Duodenal mucosa (tissue), 2 donors: ENCODE data around the gene MEGF8.

ENCODE experiments used
- H3K27ac ChIP-seq: one replicate; pipeline ENCODE4 v1.7.0; 2013; ENCODE audit warnings: low read depth, low read length
- H3K27me3 ChIP-seq, 2 donors: one replicate each; pipeline ENCODE4 v1.7.0; 2013; ENCODE audit warnings: low read length in 2 of 2, control low read depth in 1 of 2; ENCODE audit not compliant: insufficient read depth in 2 of 2, control insufficient read depth in 1 of 2
- H3K36me3 ChIP-seq, 2 donors: one replicate each; pipeline ENCODE4 v1.7.0; 2013; ENCODE audit warnings: low read length in 2 of 2, control low read depth in 1 of 2; ENCODE audit not compliant: insufficient read depth in 2 of 2, control insufficient read depth in 1 of 2
- H3K4me1 ChIP-seq, 2 donors: one replicate each; pipeline ENCODE4 v1.7.0; 2013; ENCODE audit warnings: low read length in 2 of 2, control low read depth in 1 of 2; ENCODE audit not compliant: insufficient read depth in 2 of 2, control insufficient read depth in 1 of 2
- H3K4me3 ChIP-seq, 2 donors: one replicate each; pipeline ENCODE4 v1.7.0; 2013; ENCODE audit warnings: low read length in 2 of 2, low read depth in 1 of 2
- H3K9ac ChIP-seq, 2 donors: one replicate each; pipeline ENCODE4 v1.7.0; 2013; ENCODE audit warnings: low read length in 2 of 2, low read depth in 1 of 2
- H3K9me3 ChIP-seq, 2 donors: one replicate each; pipeline ENCODE4 v1.7.0; 2013; ENCODE audit warnings: low read length in 2 of 2, control low read depth in 1 of 2; ENCODE audit not compliant: control insufficient read depth in 1 of 2

MEGF8 gene

DNA sequence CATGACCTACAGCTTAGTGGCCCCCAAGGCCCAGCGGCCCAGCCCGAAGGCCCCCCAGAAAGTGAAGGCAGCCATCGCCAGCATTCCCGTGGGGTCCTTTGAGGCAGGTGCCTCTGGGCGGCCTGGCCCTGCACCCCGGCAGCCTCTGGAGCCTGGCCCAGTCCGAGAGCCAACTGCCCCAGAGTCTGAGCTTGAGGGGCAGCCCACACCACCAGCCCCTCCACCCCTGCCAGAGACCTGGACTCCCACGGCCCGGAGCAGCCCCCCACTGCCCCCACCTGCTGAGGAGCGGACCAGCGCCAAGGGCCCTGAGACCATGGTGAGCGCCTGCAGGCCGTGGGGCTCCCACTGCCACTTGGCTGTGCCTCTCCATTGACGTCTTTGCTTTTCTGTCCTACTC, 32.5 kb upstream of the MEGF8 start:
- Histone ChIP-seq H3K27ac (no peak overlapping the region), H3K9me3 (no peaks in the 10 kb centered on the region), H3K4me3 (no peak overlapping the region), H3K27me3 (no peaks in the 10 kb centered on the region), H3K4me1 (peaks cover 5 to 8% of the 10 kb centered on the region in 2 donors), H3K36me3 (peaks cover 28 to 63% of the 10 kb centered on the region in 2 donors), H3K9ac (no peak overlapping the region)

DNA sequence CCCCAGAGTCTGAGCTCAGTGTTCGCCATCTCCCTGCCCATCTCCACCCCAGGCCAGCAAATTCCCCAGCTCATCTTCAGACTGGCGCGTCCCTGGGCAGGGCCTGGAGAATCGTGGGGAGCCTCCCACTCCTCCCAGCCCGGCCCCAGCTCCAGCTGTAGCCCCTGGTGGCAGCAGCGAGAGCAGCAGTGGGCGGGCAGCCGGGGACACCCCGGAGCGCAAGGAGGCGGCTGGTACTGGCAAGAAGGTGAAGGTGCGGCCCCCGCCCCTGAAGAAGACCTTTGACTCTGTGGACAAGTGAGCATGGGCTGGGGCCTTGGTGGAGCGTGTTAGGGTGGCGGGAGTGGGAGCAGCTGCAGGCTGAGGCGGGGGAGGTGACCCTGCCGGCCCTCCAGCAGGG, 31.9 kb upstream of the MEGF8 start:
- Histone ChIP-seq H3K9ac (no peak overlapping the region), H3K9me3 (no peaks in the 10 kb centered on the region), H3K4me1 (peaks cover 5 to 8% of the 10 kb centered on the region in 2 donors), H3K4me3 (no peak overlapping the region), H3K36me3 (peaks cover 22 to 57% of the 10 kb centered on the region in 2 donors), H3K27ac (no peak overlapping the region), H3K27me3 (no peaks in the 10 kb centered on the region)

DNA sequence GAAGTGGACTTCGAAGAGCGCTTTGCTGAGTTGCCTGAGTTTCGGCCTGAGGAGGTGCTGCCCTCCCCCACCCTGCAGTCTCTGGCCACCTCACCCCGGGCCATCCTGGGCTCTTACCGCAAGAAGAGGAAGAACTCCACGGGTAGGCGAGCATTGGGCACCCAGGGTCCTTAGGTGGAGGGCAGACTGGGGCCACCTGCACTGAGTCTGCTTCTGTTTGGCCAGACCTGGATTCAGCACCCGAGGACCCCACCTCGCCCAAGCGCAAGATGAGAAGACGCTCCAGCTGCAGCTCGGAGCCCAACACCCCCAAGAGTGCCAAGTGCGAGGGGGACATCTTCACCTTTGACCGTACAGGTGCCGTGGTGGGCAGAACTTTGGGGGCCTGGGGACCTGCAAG, 31.5 kb upstream of the MEGF8 start:
- H3K9me3 ChIP-seq = no peaks in the 10 kb centered on the region
- no peak overlapping the region for H3K27ac ChIP-seq
- peaks cover 18 to 53% of the 10 kb centered on the region in 2 donors for H3K36me3 ChIP-seq
- H3K4me1 ChIP-seq = peaks cover 5 to 8% of the 10 kb centered on the region in 2 donors
- no peaks in the 10 kb centered on the region for H3K27me3 ChIP-seq
- no peak overlapping the region for H3K4me3 ChIP-seq
- no peak overlapping the region for H3K9ac ChIP-seq

DNA sequence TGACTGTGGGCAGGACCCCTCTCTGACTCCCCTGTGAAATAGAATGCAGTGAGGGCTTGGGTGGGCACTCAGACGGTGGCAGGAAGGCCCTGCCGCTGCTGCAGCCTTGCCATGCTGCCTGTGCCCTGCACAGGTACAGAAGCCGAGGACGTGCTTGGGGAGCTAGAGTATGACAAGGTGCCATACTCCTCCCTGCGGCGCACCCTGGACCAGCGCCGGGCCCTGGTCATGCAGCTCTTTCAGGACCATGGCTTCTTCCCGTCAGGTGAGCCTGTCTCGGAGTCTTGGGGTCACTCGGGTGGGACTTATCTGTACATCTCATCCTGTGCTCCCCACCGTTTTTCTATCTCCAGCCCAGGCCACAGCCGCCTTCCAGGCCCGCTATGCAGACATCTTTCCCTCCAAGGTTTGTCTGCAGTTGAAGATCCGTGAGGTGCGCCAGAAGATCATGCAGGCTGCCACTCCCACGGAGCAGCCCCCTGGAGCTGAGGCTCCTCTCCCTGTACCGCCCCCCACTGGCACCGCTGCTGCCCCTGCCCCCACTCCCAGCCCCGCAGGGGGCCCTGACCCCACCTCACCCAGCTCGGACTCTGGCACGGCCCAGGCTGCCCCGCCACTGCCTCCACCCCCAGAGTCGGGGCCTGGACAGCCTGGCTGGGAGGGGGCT, 30.8 kb upstream of the MEGF8 start:
- Histone ChIP-seq H3K36me3 (peaks cover 15 to 46% of the 10 kb centered on the region in 2 donors), H3K9me3 (no peaks in the 10 kb centered on the region), H3K9ac (no peak overlapping the region), H3K27me3 (no peaks in the 10 kb centered on the region), H3K27ac (no peak overlapping the region), H3K4me3 (no peak overlapping the region), H3K4me1 (peaks cover 5 to 8% of the 10 kb centered on the region in 2 donors)

DNA sequence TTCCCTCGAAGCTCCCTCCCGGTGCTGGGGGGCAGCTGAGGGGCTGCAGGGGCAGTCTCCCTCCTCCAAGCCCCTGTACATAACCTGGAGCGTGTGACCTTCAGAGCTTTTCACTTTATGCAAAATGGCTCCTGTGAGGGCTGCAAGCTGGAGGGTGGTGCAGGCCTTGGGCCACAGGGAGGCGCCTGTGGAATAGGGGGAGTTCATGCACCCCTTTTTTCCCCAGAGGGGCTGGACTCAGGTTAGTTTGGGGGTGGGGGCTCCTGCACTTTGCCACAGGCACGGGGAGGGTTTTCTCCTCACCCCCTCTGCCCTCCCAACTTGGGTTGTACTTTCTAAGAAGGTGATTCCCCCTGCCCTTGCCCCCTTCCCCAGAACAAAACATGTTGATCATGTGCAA, 30.1 kb upstream of the MEGF8 start:
- Histone ChIP-seq H3K36me3 (peaks cover 15 to 39% of the 10 kb centered on the region in 2 donors), H3K4me1 (peaks cover 5 to 8% of the 10 kb centered on the region in 2 donors), H3K4me3 (no peak overlapping the region), H3K27ac (no peak overlapping the region), H3K27me3 (no peaks in the 10 kb centered on the region), H3K9me3 (no peaks in the 10 kb centered on the region), H3K9ac (no peak overlapping the region)

DNA sequence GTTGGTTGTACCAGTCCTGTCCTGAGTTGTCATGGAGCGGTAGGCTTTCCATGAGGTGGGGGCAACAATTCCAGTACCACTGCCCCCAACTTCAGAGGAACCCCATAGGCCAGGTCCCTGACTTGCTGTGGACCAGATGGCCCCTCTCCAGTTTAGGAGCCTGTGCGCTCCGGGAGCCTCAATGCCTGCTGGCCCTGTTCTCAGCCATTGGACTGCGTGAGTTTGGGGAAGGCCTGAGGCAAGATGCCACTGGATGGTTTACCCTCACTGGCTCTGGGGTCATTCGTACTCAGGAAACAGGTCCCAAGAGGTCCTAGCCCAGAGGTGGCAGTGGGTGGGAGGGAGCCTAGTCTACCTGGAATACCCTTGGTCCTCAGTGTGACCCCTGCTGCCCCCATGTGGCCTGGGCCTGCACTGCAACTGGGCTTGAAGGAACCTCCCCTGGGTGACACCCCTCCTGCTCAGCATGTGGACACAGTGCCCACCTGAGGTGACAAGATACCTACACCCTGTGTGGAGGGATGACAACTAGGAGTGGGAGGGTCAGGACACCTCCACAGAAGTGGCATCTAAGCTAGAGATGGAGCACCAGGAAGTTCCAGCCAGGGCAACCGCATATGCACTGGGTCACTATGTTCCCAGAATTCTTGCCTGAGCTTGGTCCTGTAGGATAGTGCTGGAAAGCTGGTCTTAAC, 29.5 kb upstream of the MEGF8 start:
- no peaks in the 10 kb centered on the region for H3K9me3 ChIP-seq
- peaks cover 14 to 32% of the 10 kb centered on the region in 2 donors for H3K36me3 ChIP-seq
- H3K4me1 ChIP-seq = peaks cover 5 to 8% of the 10 kb centered on the region in 2 donors
- no peak overlapping the region for H3K27ac ChIP-seq
- H3K4me3 ChIP-seq = no peak overlapping the region
- no peak overlapping the region for H3K9ac ChIP-seq
- H3K27me3 ChIP-seq = no peaks in the 10 kb centered on the region

DNA sequence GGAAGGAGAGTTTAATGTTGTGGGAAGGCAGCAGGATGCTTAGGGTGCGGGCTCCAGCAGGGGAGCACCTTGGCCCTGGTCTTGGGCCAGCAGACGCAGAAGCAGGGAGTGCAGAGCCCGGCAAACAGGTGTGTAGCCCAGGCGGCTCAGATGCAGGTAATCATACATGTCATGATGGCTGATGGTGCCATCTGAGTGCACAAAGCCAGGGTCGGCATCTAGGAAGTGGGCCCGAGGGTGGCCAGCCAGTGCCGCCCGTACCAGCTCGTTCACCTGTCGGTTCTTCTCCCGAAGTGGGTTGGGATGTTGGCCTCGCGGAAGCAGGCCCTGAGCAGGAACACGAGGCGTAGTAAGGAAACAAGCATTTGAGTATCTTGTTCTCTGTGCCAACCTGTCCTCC, 28.4 kb upstream of the MEGF8 start:
- Histone ChIP-seq H3K27me3 (no peaks in the 10 kb centered on the region), H3K9me3 (no peaks in the 10 kb centered on the region), H3K4me1 (peaks cover 7 to 8% of the 10 kb centered on the region in 2 donors), H3K9ac (no peak overlapping the region), H3K27ac (no peak overlapping the region), H3K36me3 (peaks cover 10 to 27% of the 10 kb centered on the region in 2 donors), H3K4me3 (no peak overlapping the region)

DNA sequence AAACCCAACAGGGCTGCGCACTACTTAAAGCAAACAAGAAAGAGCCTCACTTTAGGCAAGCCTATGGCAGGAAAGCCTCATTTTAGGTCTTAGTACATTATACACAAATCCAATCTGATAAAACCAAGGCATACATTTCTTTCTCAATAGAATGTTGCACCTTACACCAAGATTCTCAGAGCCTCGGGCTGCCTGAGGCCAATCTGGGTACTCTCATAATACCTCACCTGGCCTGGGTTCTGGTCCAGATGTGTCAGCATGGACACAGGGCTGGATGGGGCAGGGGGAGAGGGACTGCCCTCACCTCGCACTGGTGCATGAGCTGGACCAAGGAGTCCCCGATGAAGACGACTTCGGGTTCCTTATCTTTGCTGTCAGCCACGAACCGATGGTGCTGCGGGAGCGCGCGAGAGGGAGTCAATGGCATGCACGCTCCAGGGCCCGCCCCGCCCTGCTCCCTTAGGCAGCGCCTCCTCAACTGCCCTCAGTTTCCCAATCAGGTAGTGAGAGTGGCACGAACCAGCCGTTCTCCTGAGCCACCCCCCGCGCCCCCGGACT, 23.7 kb upstream of the MEGF8 start, which contains the start of gene PRR19:
Gene PRR19, plus strand, starts transcription at position 487 of the 558 bp plus-strand sequence. CDS start 7,453 bp downstream, outside the sequence.
- H3K9ac ChIP-seq = peak within 1 kb of the TSS; percentile 48 to 86
- H3K27ac ChIP-seq = no peak within 1 kb of the TSS
- H3K4me1 ChIP-seq = peaks cover 11 to 14% of the 10 kb centered on the region in 2 donors
- peak within 1 kb of the TSS; percentile 73 to 90 for H3K4me3 ChIP-seq
- no peaks in the 10 kb centered on the region for H3K27me3 ChIP-seq
- H3K9me3 ChIP-seq = no peaks in the 10 kb centered on the region
- no peaks in the 10 kb centered on the region for H3K36me3 ChIP-seq

DNA sequence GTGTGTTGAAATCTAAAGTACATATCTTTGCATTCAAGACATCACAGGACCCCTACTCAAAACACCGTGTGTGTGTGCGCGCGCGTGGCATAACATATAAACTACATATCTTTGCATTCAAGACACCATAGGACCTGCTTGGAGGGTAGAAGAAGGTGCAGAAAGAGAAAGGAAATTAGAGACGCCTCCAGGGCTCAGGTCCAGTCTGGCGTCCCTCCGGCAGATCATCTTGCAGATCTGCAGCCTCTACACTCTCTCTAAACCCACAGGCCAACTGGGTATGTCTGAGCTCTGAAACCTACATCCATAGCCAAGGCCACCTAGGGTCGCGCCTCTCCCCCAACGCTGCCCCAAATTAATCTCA, 22.4 kb upstream of the MEGF8 start:
- Histone ChIP-seq H3K4me1 (peaks cover 11 to 14% of the 10 kb centered on the region in 2 donors), H3K36me3 (no peaks in the 10 kb centered on the region), H3K27ac (no peak overlapping the region), H3K9me3 (no peaks in the 10 kb centered on the region), H3K27me3 (no peaks in the 10 kb centered on the region), H3K9ac (peak overlapping the region in 1 of 2 donors; percentile 48), H3K4me3 (peak overlapping the region; percentile 73 to 90)

DNA sequence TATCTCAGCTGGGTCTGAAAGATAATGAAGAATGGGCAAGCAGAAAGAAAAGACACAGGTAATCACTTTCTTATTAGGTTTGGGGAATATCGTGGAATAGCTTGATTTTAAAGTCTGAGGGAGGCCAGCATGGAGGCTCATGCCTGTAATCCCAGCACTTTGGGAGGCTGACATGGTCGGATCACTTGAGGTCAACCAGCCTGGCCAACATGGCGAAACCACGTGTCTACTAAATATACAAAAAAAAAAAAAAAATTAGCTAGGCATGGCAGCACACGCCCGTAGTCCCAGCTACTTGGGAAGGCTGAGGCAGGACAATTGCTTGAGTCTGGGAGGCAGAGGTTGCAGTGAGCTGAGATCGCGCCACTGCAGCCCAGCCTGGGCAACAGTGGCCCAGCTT, 21.6 kb upstream of the MEGF8 start:
- Histone ChIP-seq H3K4me3 (no peak overlapping the region), H3K9ac (no peak overlapping the region), H3K9me3 (no peaks in the 10 kb centered on the region), H3K36me3 (no peaks in the 10 kb centered on the region), H3K27ac (no peak overlapping the region), H3K27me3 (no peaks in the 10 kb centered on the region), H3K4me1 (peaks cover 11 to 14% of the 10 kb centered on the region in 2 donors)
